Middle frontal gyrus (tissue), 1 donor: ENCODE data around the gene SLC38A7.
"Not testable (repeated sequence)": the region's sequence is repeated elsewhere in the genome, so short reads cannot be mapped to it uniquely, and the experiment has no call there.

Source experiments
- DNase-seq: peaks from one replicate; pipeline ENCODE4 v3.0.0-alpha.2; 2015; ENCODE audit warnings: low spot score; ENCODE audit errors: extremely low spot score

SLC38A7 gene

DNA sequence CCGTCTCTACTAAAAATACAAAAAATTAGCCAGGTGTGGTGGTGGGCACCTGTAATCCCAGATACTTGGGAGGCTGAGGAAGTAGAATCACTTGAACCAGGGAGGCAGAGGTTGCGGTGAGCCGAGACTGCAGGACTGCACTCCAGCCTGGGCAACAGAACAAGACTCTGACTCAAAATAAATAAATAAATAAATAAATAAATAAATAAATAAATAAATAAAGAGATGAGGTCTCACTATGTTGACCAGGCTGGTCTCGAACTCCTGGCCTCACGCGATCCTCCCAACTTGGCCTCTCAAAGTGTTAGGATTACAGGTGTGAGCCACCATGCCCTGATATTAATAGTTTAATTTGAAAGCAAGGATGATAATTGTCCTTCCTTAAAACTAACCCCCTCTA lies 47.5 kb downstream of the SLC38A7 start:
- DNase-seq: not testable (repeated sequence)

DNA sequence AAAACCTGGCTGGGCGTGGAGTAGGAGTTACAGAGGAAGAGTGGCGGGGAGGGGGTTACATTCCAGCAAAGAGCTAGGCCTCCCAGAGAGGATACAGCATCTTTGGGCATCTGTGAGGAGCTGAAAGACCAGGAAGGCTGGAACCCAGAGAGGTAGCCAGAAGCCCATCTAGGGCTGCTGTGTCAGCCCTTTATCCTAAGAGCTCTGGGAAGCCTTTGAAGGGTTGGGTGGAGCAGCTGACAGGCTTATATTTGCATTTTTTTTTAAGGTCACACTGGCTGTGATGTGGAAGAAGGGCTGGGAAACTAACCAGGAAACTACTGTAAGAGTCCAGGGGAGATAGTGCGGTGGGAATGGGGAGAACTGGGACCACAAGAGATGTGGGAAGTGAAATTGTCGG lies 48.1 kb downstream of the SLC38A7 start:
- no peak for DNase-seq

DNA sequence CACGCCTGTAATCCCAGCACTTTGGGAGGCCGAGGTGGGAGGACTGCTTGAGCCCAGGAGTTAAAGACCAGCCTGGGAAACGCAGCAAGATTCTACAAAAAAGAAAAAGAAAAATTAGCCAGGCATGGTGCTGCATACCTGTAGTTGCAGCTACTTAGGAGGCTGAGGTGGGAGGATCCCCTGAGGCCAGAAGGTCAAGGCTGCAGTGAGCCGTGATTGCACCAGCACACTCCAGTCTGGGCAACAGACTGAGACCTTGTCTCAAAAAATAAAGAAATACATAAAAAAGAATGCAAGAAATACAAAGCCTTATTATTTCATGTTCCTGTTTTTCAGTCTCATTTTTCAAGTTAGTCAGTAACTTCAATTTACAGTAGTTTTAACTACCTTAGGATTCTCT lies 49.1 kb downstream of the SLC38A7 start:
- DNase-seq: no peak

DNA sequence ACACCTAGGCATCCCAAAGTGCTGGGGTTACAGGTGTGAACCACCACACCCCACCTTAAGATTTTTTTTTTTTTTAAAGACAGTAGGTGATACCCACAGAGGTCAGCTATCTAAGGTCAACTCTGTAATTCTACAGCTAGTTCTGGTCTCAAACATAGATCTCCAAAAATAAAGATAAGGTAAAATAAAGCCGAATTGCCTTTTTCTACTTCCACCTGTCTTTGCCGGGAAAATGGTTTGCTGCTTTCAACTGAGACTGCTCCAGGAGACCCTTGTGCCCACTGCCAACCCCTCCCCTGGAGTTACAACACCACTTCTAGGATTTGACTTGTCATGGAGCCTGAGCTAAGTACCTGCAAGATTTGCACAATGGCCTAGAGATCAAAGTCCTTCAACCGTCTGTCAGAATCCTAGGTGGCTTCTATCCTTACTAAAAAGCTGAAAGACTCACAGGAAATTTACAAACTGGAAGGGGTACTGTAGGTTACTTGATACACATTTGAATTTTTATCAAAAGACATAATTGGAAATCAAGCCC lies 50.2 kb downstream of the SLC38A7 start:
- DNase-seq: no peak

- DNase-seq: peak; percentile 96
Observed at GRCh38 chr16:58629733-58630640, 54.6 kb downstream of the SLC38A7 start, which contains the start of gene CNOT1. Gene CNOT1 (minus strand): TSS chr16:58629826. CDS start chr16:58599337, 30,489 bp downstream.

GRCh38 chr16:58628845-58629732 lies 55.5 kb downstream of the SLC38A7 start:
- no peak for DNase-seq

DNA sequence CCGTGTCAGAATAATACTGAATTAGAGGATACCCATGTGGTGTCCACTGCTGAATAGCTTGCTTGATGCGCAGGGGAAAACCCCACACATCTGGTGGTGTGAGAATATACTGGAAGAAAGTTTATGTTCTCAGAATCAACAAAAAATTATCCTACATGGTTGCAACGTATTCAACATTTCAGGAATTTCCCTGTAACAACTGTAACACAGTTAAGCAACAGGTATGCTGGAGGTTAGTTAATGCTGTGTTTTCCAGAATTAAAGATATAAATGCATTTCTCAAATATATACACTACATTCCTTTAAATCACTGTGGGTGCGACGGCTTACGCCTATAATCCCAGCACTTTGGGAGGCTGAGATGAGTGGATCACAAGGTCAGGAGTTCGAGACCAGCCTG lies 60.4 kb downstream of the SLC38A7 start:
- no peak for DNase-seq

- no peak for DNase-seq
Observed at GRCh38 chr16:58620396-58620795, 64.2 kb downstream of the SLC38A7 start.

- no peak for DNase-seq
Observed at GRCh38 chr16:58615280-58615679, 69.3 kb downstream of the SLC38A7 start.
